CD4-positive, alpha-beta T cell treated with Interleukin-4 for 4 hours (primary cell): Measurements from ENCODE around the gene GFAP.
"Not testable (repeated sequence)": the region's sequence is repeated elsewhere in the genome, so short reads cannot be mapped to it uniquely, and the experiment has no call there.

Experiments
- DNase-seq: peaks from one replicate; pipeline ENCODE4 v3.0.0-alpha.2; 2020

Gene GFAP

GRCh38 chr17:44915321-44915726 lies at the start of gene GFAP:
Gene GFAP (minus strand): TSS chr17:44915500. CDS start chr17:44915486, 14 bp downstream.
- DNase-seq = no peak

- no peak for DNase-seq
These were observed 46.6 kb upstream of the GFAP start for GRCh38 chr17:44961921-44962350.

- DNase-seq = no peak
These were observed 45.4 kb upstream of the GFAP start for GRCh38 chr17:44960691-44961090.

GRCh38 chr17:44959821-44960531 lies 44.7 kb upstream of the GFAP start:
- DNase-seq = no peak

- DNase-seq = no peak
These were observed 42.0 kb upstream of the GFAP start for GRCh38 chr17:44956998-44957981.

- no peak for DNase-seq
These were observed 40.5 kb upstream of the GFAP start for GRCh38 chr17:44955674-44956425.

- DNase-seq = no peak
These were observed 37.7 kb upstream of the GFAP start for GRCh38 chr17:44952946-44953475.

DNA sequence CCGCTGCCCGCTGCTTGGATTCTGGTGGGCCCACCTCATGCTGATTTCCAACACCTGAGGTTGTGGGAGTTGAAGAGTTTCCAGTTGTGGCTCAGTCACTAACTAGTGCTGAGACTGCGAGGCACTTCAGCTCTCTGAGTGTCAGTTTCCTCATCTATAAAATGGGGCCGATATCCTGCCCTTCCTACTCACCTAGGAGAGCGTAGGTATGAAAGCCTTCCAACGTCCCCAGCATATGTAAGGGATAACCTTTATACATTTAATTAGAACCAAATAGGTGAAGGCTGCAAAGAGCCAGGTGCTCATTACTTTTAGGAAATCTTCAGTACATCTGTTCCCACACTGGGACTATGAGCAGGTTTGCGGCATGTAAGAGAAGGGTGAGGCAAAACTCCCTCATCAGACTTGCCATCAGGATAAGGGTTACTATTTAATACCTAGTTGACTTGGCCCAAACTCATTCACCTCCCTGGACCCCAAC lies 33.1 kb upstream of the GFAP start:
- DNase-seq = no peak

DNA sequence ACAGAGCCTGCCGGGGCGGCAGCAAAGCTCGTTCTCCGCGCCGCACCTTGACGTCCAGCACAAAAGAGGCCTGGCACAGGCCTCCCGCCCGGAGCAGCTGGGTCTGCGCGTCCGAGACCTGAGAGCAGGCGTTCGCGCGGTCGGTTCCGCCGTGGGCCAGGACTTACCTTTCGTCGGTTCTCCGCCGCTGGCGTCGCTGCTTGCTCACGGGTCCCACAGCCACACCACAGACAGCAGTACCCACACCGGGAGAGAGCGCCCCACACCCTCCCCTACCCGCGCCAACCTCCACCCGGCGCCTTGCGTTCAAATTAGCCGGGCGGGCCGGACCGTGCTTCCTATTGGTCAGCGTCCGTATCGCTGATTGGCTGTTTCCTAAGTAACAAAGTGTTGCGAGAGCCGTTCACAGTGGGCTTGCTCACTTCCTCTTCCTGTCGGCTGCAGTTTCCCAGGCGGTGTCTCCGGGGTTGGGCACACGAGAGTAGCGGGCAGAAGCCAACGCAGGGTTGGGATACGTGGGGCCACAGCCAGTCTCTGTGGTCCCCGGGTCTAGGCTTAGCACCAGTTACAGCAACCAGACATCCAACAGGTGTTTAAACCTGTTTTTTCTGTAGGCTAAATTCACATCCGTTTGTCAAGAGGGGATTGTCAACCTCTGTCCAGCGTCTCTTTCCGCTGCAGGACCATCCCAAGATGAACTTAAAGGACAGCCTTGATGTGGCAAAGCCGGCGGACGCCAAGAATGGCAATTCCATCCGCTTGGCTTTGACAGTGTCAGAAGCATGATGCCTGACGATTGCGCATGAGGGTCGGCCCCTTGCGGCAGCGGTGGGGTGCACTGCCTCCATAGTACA lies 32.4 kb upstream of the GFAP start, which contains the start of gene KIF18B:
Gene KIF18B, minus strand, starts transcription at position 313 of the 854 bp plus-strand sequence. CDS start 11,429 bp downstream, outside the sequence.
- peak; percentile 91 for DNase-seq

GRCh38 chr17:44945652-44946051 lies 30.4 kb upstream of the GFAP start:
- DNase-seq = not testable (repeated sequence)

- DNase-seq = no peak
These were observed 27.2 kb upstream of the GFAP start for GRCh38 chr17:44942456-44942855.

- peak; percentile 15 for DNase-seq
These were observed 26.5 kb upstream of the GFAP start for GRCh38 chr17:44941712-44942331.

GRCh38 chr17:44940768-44941167 lies 25.5 kb upstream of the GFAP start:
- no peak for DNase-seq

GRCh38 chr17:44940317-44940716 lies 25.0 kb upstream of the GFAP start:
- DNase-seq = no peak

GRCh38 chr17:44935116-44935515 lies 19.8 kb upstream of the GFAP start:
- DNase-seq = no peak

DNA sequence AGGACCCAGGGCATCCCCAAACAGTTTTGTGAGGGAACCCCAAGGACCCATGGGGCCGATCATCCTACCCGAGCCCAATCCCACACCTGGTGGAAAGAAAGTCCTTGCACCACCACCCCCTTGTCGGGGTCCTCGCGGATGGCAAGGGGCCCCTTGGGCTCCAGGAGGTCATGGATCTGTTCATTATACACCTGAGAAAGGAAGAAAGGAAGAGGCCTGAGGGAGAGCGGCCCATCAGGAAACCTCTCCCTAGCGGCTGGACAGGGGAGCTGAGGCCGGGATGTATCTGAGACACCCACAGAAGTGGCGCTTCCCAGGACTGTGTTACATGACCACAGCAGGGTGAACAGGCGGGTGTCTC lies 19.4 kb upstream of the GFAP start:
- no peak for DNase-seq

DNA sequence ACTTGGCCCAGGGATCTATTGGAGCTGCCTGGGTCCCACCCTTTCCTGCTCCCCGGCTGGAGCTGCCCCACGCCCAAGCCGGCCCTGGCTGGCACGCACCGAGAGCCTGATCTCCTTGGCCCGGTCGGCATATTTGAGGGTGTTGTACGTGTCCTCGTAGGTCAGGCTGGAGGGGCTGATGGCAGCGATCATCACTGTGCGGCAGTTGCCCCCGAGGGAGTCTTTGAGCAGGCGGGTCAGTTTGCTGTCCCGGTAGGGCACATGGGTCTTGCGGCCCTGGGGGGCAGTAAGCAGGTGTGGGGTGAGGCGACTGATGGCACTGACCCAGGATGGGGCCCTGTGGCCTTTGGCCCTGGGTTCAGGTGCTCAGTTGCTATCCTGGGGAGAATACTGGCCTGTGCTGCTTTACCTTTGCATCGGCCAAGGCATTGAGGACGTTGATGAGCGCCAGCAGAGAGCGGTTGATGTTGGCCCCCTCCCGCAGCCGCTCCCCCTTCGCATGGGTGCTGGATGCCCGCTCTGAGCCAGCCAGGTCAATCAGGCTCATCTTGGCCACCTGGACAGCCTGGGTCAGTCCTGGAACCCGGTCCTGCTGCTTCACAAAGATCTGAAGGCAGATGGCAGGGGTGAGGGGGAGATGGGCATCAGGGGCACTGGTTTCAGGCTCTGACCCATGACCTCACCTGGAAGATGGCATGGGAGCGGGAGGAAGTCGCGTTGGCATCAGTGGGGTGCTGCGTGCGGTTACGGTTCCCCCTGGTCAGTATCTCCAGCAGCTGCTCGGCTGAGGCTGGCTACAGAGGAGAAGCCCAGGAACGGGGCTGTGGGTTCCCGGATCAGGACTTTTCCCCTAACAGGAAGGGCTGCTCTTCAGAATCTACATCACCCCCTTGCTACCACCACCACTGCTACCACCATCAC lies 18.8 kb upstream of the GFAP start:
- DNase-seq = no peak

GRCh38 chr17:44932787-44933097 lies 17.4 kb upstream of the GFAP start:
- DNase-seq = no peak

DNA sequence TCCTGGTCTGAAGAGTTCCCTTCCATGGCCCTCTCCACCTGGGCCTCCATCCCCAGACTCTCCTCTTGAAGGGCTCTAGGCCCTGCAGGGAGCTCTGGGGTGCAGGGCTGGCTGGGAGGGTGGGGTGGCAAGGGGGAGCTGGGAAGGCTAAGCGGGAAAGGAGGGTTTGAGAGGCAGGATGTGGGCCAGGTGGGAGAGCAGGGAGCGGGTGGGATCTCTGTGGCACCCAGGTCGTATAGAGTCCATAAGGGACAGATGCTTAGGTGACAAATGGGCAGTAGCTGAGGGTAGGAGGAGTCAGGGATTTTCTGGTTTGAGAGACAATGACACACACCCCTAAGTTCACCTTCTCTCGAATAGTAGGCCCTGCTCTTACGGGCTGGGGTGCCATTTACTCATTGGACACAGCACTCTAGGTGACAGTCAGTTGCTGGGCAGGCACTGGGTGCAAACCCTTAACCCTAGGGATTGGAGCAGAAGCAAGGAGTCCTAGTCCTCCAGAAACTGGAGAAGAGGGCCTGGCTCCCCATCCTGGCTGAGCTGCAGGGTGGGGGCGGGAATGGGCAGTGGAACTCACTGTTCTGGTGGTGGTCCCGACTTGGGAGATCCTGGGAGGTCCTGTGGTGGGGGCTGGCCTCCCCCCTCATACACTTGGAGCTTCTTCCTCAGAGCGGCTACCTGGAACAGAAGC lies 16.9 kb upstream of the GFAP start:
- DNase-seq = no peak

DNA sequence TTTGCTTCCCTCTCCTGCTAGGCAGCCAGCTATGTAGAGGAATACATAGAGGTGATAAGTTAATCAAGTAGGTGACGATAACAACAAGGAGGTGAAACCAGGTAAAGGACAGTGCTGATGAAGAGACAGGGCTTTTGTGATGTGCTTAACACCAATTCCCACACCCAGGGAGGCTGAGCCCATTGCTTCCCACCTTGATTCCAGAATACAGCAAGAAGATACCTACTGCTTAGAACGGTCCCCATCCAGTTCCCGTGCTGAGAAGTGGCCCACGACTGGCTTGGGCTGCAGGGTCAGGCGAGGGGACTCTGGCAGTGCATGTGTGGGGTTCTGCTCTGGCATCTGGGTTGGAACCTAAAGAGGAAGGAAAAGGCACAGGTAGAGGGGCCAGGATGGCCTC lies 16.1 kb upstream of the GFAP start:
- no peak for DNase-seq
